ENCODE results near the gene GGA1.

GGA1 gene

GRCh38 chr22:37634417-37634924 is 25.8 kb downstream of the GGA1 start:
- Histone ChIP-seq H3K4me3 (peak overlapping the region; percentile 1; the same call in 1 of the 2 replicates), H3K9ac (ENCODE audit: insufficient read length) (no peak overlapping the region), H3K36me3 (ENCODE audit: insufficient read depth, low read length) (no peaks in the 10 kb centered on the region), H3K9me3 (ENCODE audit: low read depth, low read length) (no peaks in the 10 kb centered on the region), H3K27ac (peak overlapping the region; percentile 2; the same call in 1 of the 2 replicates)
- DNase-seq (ENCODE audit: low read depth, low spot score) = no peak
- TF ChIP-seq EZH2 (IDR thresholded peaks at IDR 0.05) (no peak), FOXP2 (optimal IDR thresholded peaks at IDR 0.05; ENCODE audit: control extremely low read depth, extremely low read length, insufficient read depth) (no peak), POLR2AphosphoS5 (IDR thresholded peaks at IDR 0.05; ENCODE audit: borderline replicate concordance, low read depth, low read length) (no peak)

GRCh38 chr22:37635157-37635556 is 26.5 kb downstream of the GGA1 start:
- Histone ChIP-seq H3K36me3 (ENCODE audit: insufficient read depth, low read length) (no peaks in the 10 kb centered on the region), H3K27ac (no peak overlapping the region), H3K4me3 (no peak overlapping the region), H3K9me3 (ENCODE audit: low read depth, low read length) (no peaks in the 10 kb centered on the region), H3K9ac (ENCODE audit: insufficient read length) (no peak overlapping the region)
- DNase-seq (ENCODE audit: low read depth, low spot score) = no peak
- TF ChIP-seq POLR2AphosphoS5 (IDR thresholded peaks at IDR 0.05; ENCODE audit: borderline replicate concordance, low read depth, low read length) (no peak), EZH2 (IDR thresholded peaks at IDR 0.05) (no peak), FOXP2 (optimal IDR thresholded peaks at IDR 0.05; ENCODE audit: control extremely low read depth, extremely low read length, insufficient read depth) (no peak)

- H3K9ac ChIP-seq (ENCODE audit: insufficient read length) = no peak overlapping the region
These were observed 27.7 kb downstream of the GGA1 start for GRCh38 chr22:37636186-37636948.

GRCh38 chr22:37636949-37637273 is 28.3 kb downstream of the GGA1 start:
- DNase-seq (ENCODE audit: low read depth, low spot score) = no peak
- Histone ChIP-seq H3K36me3 (ENCODE audit: insufficient read depth, low read length) (no peaks in the 10 kb centered on the region), H3K4me3 (no peak overlapping the region), H3K27ac (no peak overlapping the region), H3K9me3 (ENCODE audit: low read depth, low read length) (no peaks in the 10 kb centered on the region), H3K9ac (ENCODE audit: insufficient read length) (no peak overlapping the region)
- TF ChIP-seq FOXP2 (optimal IDR thresholded peaks at IDR 0.05; ENCODE audit: control extremely low read depth, extremely low read length, insufficient read depth) (no peak), EZH2 (IDR thresholded peaks at IDR 0.05) (no peak), POLR2AphosphoS5 (IDR thresholded peaks at IDR 0.05; ENCODE audit: borderline replicate concordance, low read depth, low read length) (no peak)

More at GRCh38 chr22:37636186-37636948, 27.7 kb downstream of the GGA1 start:
- Histone ChIP-seq H3K36me3 (ENCODE audit: insufficient read depth, low read length) (no peaks in the 10 kb centered on the region), H3K9me3 (ENCODE audit: low read depth, low read length) (no peaks in the 10 kb centered on the region), H3K27ac (no peak overlapping the region), H3K4me3 (no peak overlapping the region)
- no peak for TF ChIP-seq EZH2 (IDR thresholded peaks at IDR 0.05)
- TF ChIP-seq FOXP2 (optimal IDR thresholded peaks at IDR 0.05; ENCODE audit: control extremely low read depth, extremely low read length, insufficient read depth) = no peak
- no peak for TF ChIP-seq POLR2AphosphoS5 (IDR thresholded peaks at IDR 0.05; ENCODE audit: borderline replicate concordance, low read depth, low read length)
- no peak for DNase-seq (ENCODE audit: low read depth, low spot score)

GRCh38 chr22:37638391-37639069 is 29.9 kb downstream of the GGA1 start:
- no peaks in the 10 kb centered on the region for H3K36me3 ChIP-seq (ENCODE audit: insufficient read depth, low read length)
- H3K9ac ChIP-seq (ENCODE audit: insufficient read length) = no peak overlapping the region
- no peak overlapping the region for H3K4me3 ChIP-seq
- DNase-seq (ENCODE audit: low read depth, low spot score) = no peak
- no peak overlapping the region for H3K27ac ChIP-seq
- TF ChIP-seq FOXP2 (optimal IDR thresholded peaks at IDR 0.05; ENCODE audit: control extremely low read depth, extremely low read length, insufficient read depth) = no peak
- TF ChIP-seq POLR2AphosphoS5 (IDR thresholded peaks at IDR 0.05; ENCODE audit: borderline replicate concordance, low read depth, low read length) = no peak
- TF ChIP-seq EZH2 (IDR thresholded peaks at IDR 0.05) = no peak
- H3K9me3 ChIP-seq (ENCODE audit: low read depth, low read length) = no peaks in the 10 kb centered on the region

- Histone ChIP-seq H3K36me3 (ENCODE audit: insufficient read depth, low read length) (no peaks in the 10 kb centered on the region), H3K4me3 (peak within 1 kb of the TSS; percentile 67)
- DNase-seq (ENCODE audit: low read depth, low spot score) = no peak
These were observed 30.6 kb downstream of the GGA1 start, which contains the start of gene SH3BP1 for GRCh38 chr22:37639070-37639760. Gene SH3BP1, plus strand, starts transcription at chr22:37639669. Its CDS starts 119 bp downstream, at chr22:37639788.

GRCh38 chr22:37639771-37640590 is 31.3 kb downstream of the GGA1 start:
- H3K27ac ChIP-seq = no peak overlapping the region
- no peak for DNase-seq (ENCODE audit: low read depth, low spot score)
- H3K36me3 ChIP-seq (ENCODE audit: insufficient read depth, low read length) = no peaks in the 10 kb centered on the region
- H3K9me3 ChIP-seq (ENCODE audit: low read depth, low read length) = no peaks in the 10 kb centered on the region
- peak overlapping the region; percentile 67 for H3K4me3 ChIP-seq
- H3K9ac ChIP-seq (ENCODE audit: insufficient read length) = peak overlapping the region; percentile 17
- TF ChIP-seq EZH2 (IDR thresholded peaks at IDR 0.05) (no peak), FOXP2 (optimal IDR thresholded peaks at IDR 0.05; ENCODE audit: control extremely low read depth, extremely low read length, insufficient read depth) (no peak), POLR2AphosphoS5 (IDR thresholded peaks at IDR 0.05; ENCODE audit: borderline replicate concordance, low read depth, low read length) (no peak)

More at GRCh38 chr22:37639070-37639760, 30.6 kb downstream of the GGA1 start, which contains the start of gene SH3BP1:
- TF ChIP-seq FOXP2 (optimal IDR thresholded peaks at IDR 0.05; ENCODE audit: control extremely low read depth, extremely low read length, insufficient read depth) (no peak), EZH2 (IDR thresholded peaks at IDR 0.05) (no peak), POLR2AphosphoS5 (IDR thresholded peaks at IDR 0.05; ENCODE audit: borderline replicate concordance, low read depth, low read length) (no peak)
- H3K9me3 ChIP-seq (ENCODE audit: low read depth, low read length) = no peaks in the 10 kb centered on the region
- H3K27ac ChIP-seq = no peak within 1 kb of the TSS
- peak within 1 kb of the TSS; percentile 17 for H3K9ac ChIP-seq (ENCODE audit: insufficient read length)
